ENCODE data around the gene TAP1. TPM values are rescaled to one million over a fixed set of nuclear protein-coding genes. Genes with fewer than 3 reads are reported as not detected.

TAP1 gene
- total and polyA plus RNA-seq, 2 of the 4 experiments (the other 2 are of a cell fraction) = 20.1 to 27.6 TPM

GRCh38 chr6:32830017-32830416 is 23.5 kb downstream of the TAP1 start:
- no peak overlapping the region for H4K8ac ChIP-seq (ENCODE audit: low read depth in 2 of 2, low read length in 2 of 2)
- H3K23ac ChIP-seq (ENCODE audit: low read depth, low read length) = no peak overlapping the region
- ATAC-seq (ENCODE audit: low read depth) = no peak
- H3K27me3 ChIP-seq (ENCODE audit: control insufficient read depth, insufficient read depth, low read length) = no peaks in the 10 kb centered on the region
- no peak overlapping the region for H3K4ac ChIP-seq (ENCODE audit: low read depth, low read length)
- H2BK5ac ChIP-seq (ENCODE audit: low read depth, low read length, poor library complexity, severe bottlenecking) = no peak overlapping the region
- no peak overlapping the region for H3K27ac ChIP-seq (ENCODE audit: insufficient read depth, low read length)
- peaks cover 26% of the 10 kb centered on the region for H3K36me3 ChIP-seq (ENCODE audit: control insufficient read depth, insufficient read depth, low read length)
- no peak overlapping the region for H4K91ac ChIP-seq (ENCODE audit: insufficient read depth, low read depth, low read length)
- no CpG with 5 or more reads among the region's 5 CpGs for WGBS, 2 experiments (ENCODE audit: extremely low coverage in 2 of 2, insufficient read length in 1 of 2)
- H3K4me1 ChIP-seq (ENCODE audit: control insufficient read depth, insufficient read depth, low read length) = peaks cover 2% of the 10 kb centered on the region; the same call in 1 of the 2 replicates
- in situ Hi-C loops (cut with MboI; ENCODE audit: low sequenced_read_pairs) (no loop called here), dilution Hi-C loops (cut with HindIII; ENCODE audit: low sequenced_read_pairs, unreplicated experiment) (no loop called here), intact Hi-C loops (cut with micrococcal nuclease) (no loop called here)
- no peak overlapping the region for H3K18ac ChIP-seq (ENCODE audit: low read depth, low read length)
- no peak overlapping the region for H3K14ac ChIP-seq (replicated peaks; ENCODE audit: low read depth, low read length)
- no peaks in the 10 kb centered on the region for H3K9me1 ChIP-seq (ENCODE audit: insufficient read depth, low read length)
- no peaks in the 10 kb centered on the region for H3K79me1 ChIP-seq (ENCODE audit: low read depth in 1 of 2, low read length in 2 of 2)
- H3K4me3 ChIP-seq (ENCODE audit: insufficient read depth, low read depth, low read length) = no peak overlapping the region
- no peak overlapping the region for H2BK20ac ChIP-seq (ENCODE audit: low read depth, low read length)
- H2AFZ ChIP-seq (replicated peaks; ENCODE audit: low read length, poor library complexity) = no peak overlapping the region
- ChIA-PET POLR2A (ENCODE audit: unreplicated experiment) (no interaction called here), CTCF (no interaction called here)
- TF ChIP-seq NFE2L2 (IDR thresholded peaks at IDR 0.05; ENCODE audit: low read depth, low read length) (no peak), MXI1 (IDR thresholded peaks at IDR 0.05; ENCODE audit: borderline replicate concordance, low read depth, low read length) (no peak), FOS (IDR thresholded peaks at IDR 0.05; ENCODE audit: low read depth, low read length) (no peak), RAD21 (IDR thresholded peaks at IDR 0.05; ENCODE audit: low read length) (no peak), POLR2A (IDR thresholded peaks at IDR 0.05; ENCODE audit: low read depth, low read length) (no peak), USF2 (IDR thresholded peaks at IDR 0.05; ENCODE audit: low read depth, low read length) (no peak), MAFK (IDR thresholded peaks at IDR 0.05; ENCODE audit: low read depth, low read length) (no peak), CEBPB (IDR thresholded peaks at IDR 0.05; ENCODE audit: low read depth, low read length) (no peak), CHD1 (IDR thresholded peaks at IDR 0.05; ENCODE audit: low read depth, low read length) (no peak), CTCF (conservative IDR thresholded peaks at IDR 0.05; ENCODE audit: low read depth, low read length) (no peak), SMC3 (IDR thresholded peaks at IDR 0.05; ENCODE audit: low read depth, low read length) (no peak)
- no TSS peak for BruUV-seq (replicated peaks)
- no peaks in the 10 kb centered on the region for H3K9me3 ChIP-seq (ENCODE audit: control insufficient read depth, insufficient read depth, low read length)
- no peaks in the 10 kb centered on the region for H4K20me1 ChIP-seq (ENCODE audit: insufficient read depth, low read length)
- H2AK5ac ChIP-seq (ENCODE audit: low read depth, low read length) = no peak overlapping the region
- H3K4me2 ChIP-seq (ENCODE audit: low read depth, low read length) = no peak overlapping the region
- no peak overlapping the region for H3K56ac ChIP-seq (ENCODE audit: extremely low read depth, insufficient read depth, low read length)
- DNase-seq = no peak
- no peak overlapping the region for H3K9ac ChIP-seq (ENCODE audit: low read depth, low read length)
- no peak overlapping the region for H2AK9ac ChIP-seq (replicated peaks; ENCODE audit: low read depth, low read length, poor library complexity)
- no peak overlapping the region for H2BK15ac ChIP-seq (ENCODE audit: low read depth, low read length)
- H4K5ac ChIP-seq (ENCODE audit: low read depth, low read length) = no peak overlapping the region
- no peak overlapping the region for H2BK120ac ChIP-seq (ENCODE audit: low read depth, low read length)
